Stimulated activated CD8-positive, alpha-beta memory T cell treated with anti-CD3 and anti-CD28 coated beads, Interleukin-2, amount 100 ng/mL, for 48 hours (primary cell): ENCODE results near the gene ADCYAP1R1.

Source experiments
- DNase-seq, 2 donors: peaks; one replicate each; pipeline ENCODE4 v3.0.0-alpha.2; 2020; ENCODE audit warnings: low read depth in 2 of 2

ADCYAP1R1 gene

GRCh38 chr7:31051598-31052486, at the start of gene ADCYAP1R1:
Gene ADCYAP1R1 (plus strand): TSS chr7:31052308. CDS start chr7:31063265, 10,957 bp downstream.
- no peak for DNase-seq

GRCh38 chr7:31003097-31003496, 49.0 kb upstream of the ADCYAP1R1 start:
- DNase-seq, result no peak

- no peak for DNase-seq
These were observed 48.4 kb upstream of the ADCYAP1R1 start for GRCh38 chr7:31003721-31004120.

GRCh38 chr7:31004393-31004792, 47.7 kb upstream of the ADCYAP1R1 start:
- no peak for DNase-seq

- DNase-seq, result no peak
These were observed 45.3 kb upstream of the ADCYAP1R1 start for GRCh38 chr7:31006857-31007256.

GRCh38 chr7:31007634-31008033, 44.5 kb upstream of the ADCYAP1R1 start:
- DNase-seq, result no peak

- no peak for DNase-seq
These were observed 37.3 kb upstream of the ADCYAP1R1 start for GRCh38 chr7:31014826-31015225.

- DNase-seq, result no peak
These were observed 35.0 kb upstream of the ADCYAP1R1 start for GRCh38 chr7:31017032-31017675.

- no peak for DNase-seq
These were observed 34.4 kb upstream of the ADCYAP1R1 start for GRCh38 chr7:31017721-31018120.

GRCh38 chr7:31019509-31019908, 32.6 kb upstream of the ADCYAP1R1 start:
- DNase-seq, result no peak

- no peak for DNase-seq
These were observed 31.9 kb upstream of the ADCYAP1R1 start for GRCh38 chr7:31020161-31020560.

GRCh38 chr7:31020652-31021051, 31.5 kb upstream of the ADCYAP1R1 start:
- no peak for DNase-seq

GRCh38 chr7:31022117-31022516, 30.0 kb upstream of the ADCYAP1R1 start:
- DNase-seq, result no peak

- DNase-seq, result no peak
These were observed 29.4 kb upstream of the ADCYAP1R1 start for GRCh38 chr7:31022726-31023125.

GRCh38 chr7:31023877-31024276, 28.2 kb upstream of the ADCYAP1R1 start:
- no peak for DNase-seq

GRCh38 chr7:31027161-31027965, 24.7 kb upstream of the ADCYAP1R1 start:
- DNase-seq, result no peak

- no peak for DNase-seq
These were observed 24.1 kb upstream of the ADCYAP1R1 start for GRCh38 chr7:31028006-31028405.

GRCh38 chr7:31028417-31028992, 23.6 kb upstream of the ADCYAP1R1 start:
- DNase-seq, result no peak

GRCh38 chr7:31029251-31030042, 22.7 kb upstream of the ADCYAP1R1 start:
- no peak for DNase-seq

- no peak for DNase-seq
These were observed 18.3 kb upstream of the ADCYAP1R1 start for GRCh38 chr7:31033674-31034300.

GRCh38 chr7:31036924-31037323, 15.2 kb upstream of the ADCYAP1R1 start:
- no peak for DNase-seq
